Measurements from ENCODE around the gene NLRP1.

GRCh38 chr17:5539286-5539685 lies 45.0 kb downstream of the NLRP1 start:
- no peak for TF ChIP-seq POLR2A (IDR thresholded peaks at IDR 0.05; ENCODE audit: low read length)
- TF ChIP-seq GATA1 (IDR thresholded peaks at IDR 0.05; ENCODE audit: low read depth, low read length) = no peak
